Uterus (tissue), 4 donors: ENCODE results near the gene DBH. TPM values are rescaled to one million over a fixed set of nuclear protein-coding genes. Genes with fewer than 3 reads are reported as not detected.

ENCODE experiments used
- DNase-seq, 2 donors: peaks; one replicate each; pipeline ENCODE4 v3.0.0-alpha.2; 2019 to 2020
- H3K27ac ChIP-seq, 2 donors: fragments of 200-600 bp; sonication (generic); 1 replicate in 1 of 2; 2 replicates in 1 of 2; pipeline ENCODE4 v1.5.1; 2016 to 2018
- H3K27me3 ChIP-seq, 2 donors: fragments of 200-600 bp; sonication (generic); one replicate each; pipeline ENCODE4 v1.5.1; 2018 to 2019; ENCODE audit warnings: control low read depth in 1 of 2
- H3K36me3 ChIP-seq, 2 donors: fragments of 200-600 bp; sonication (generic); one replicate each; pipeline ENCODE4 v1.5.1; 2019; ENCODE audit warnings: control low read depth in 1 of 2
- H3K4me1 ChIP-seq, 2 donors: fragments of 200-600 bp; sonication (generic); one replicate each; pipeline ENCODE4 v1.5.1; 2018 to 2019; ENCODE audit warnings: control low read depth in 1 of 2
- H3K4me3 ChIP-seq, 2 donors: fragments of 200-600 bp; sonication (generic); 1 replicate in 1 of 2; 2 replicates in 1 of 2; pipeline ENCODE4 v1.5.1; 2018 to 2019; ENCODE audit warnings: mild to moderate bottlenecking in 1 of 2
- H3K9me3 ChIP-seq, 2 donors: fragments of 200-600 bp; sonication (generic); one replicate each; pipeline ENCODE4 v1.5.1; 2019; ENCODE audit warnings: control low read depth in 1 of 2
- POLR2A ChIP-seq, 2 donors: fragments of 450-650 bp; IDR thresholded peaks; one replicate each; pipeline ENCODE4 v1.6.1; 2016; ENCODE audit warnings: antibody characterized with exemption in 2 of 2, mild to moderate bottlenecking in 1 of 2, moderate library complexity in 1 of 2
- intact Hi-C: fragments of 100-400 bp; cut with DNase I; formaldehyde crosslinking; loops from one replicate; pipeline ENCODE4 v1.15.1; 2023; ENCODE audit warnings: low total_unique reads
- total RNA-seq, 4 donors: library from RNA; depleted of rRNA in 3 of 4; stranded (reverse); fragments of >200 nt in 3 of 4; gene quantifications; one replicate each; pipeline versions ENCODE4 v1.1.0 to v1.2.4, GENCODE V29; 2014 to 2023
- TF ChIP-seq, protein P1 (sequence below), 4 experiments: fragments of 200-600 bp in 2 of 4; fragments of 450-650 bp in 2 of 4; sonication (generic) in 2 of 4; IDR thresholded peaks; one replicate each; pipeline ENCODE4 v1.5.1; 2016 to 2019; ENCODE audit warnings: antibody characterized with exemption in 4 of 4, mild to moderate bottlenecking in 2 of 4, moderate library complexity in 1 of 4
- donor health status: DM: yes; HTN: yes; CAD: no.

DBH gene
- total RNA-seq, 4 donors from 2014 or later = 1.3 TPM; not detected in 3

GRCh38 chr9:133607381-133607780, 28.8 kb upstream of the DBH start:
- intact Hi-C loops = no loop called here
- Histone ChIP-seq H3K27me3 (peaks cover 0 to 6% of the 10 kb centered on the region in 2 donors), H3K27ac (no peak overlapping the region), H3K4me1 (peaks cover 0 to 4% of the 10 kb centered on the region in 2 donors), H3K4me3 (no peak overlapping the region), H3K9me3 (no peaks in the 10 kb centered on the region), H3K36me3 (no peaks in the 10 kb centered on the region)
- TF ChIP-seq POLR2A (IDR thresholded peaks at IDR 0.05) = no peak
- TF ChIP-seq, protein P1, sequence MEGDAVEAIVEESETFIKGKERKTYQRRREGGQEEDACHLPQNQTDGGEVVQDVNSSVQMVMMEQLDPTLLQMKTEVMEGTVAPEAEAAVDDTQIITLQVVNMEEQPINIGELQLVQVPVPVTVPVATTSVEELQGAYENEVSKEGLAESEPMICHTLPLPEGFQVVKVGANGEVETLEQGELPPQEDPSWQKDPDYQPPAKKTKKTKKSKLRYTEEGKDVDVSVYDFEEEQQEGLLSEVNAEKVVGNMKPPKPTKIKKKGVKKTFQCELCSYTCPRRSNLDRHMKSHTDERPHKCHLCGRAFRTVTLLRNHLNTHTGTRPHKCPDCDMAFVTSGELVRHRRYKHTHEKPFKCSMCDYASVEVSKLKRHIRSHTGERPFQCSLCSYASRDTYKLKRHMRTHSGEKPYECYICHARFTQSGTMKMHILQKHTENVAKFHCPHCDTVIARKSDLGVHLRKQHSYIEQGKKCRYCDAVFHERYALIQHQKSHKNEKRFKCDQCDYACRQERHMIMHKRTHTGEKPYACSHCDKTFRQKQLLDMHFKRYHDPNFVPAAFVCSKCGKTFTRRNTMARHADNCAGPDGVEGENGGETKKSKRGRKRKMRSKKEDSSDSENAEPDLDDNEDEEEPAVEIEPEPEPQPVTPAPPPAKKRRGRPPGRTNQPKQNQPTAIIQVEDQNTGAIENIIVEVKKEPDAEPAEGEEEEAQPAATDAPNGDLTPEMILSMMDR (IDR thresholded peaks at IDR 0.05) = no peak
- no peak for DNase-seq

DNA sequence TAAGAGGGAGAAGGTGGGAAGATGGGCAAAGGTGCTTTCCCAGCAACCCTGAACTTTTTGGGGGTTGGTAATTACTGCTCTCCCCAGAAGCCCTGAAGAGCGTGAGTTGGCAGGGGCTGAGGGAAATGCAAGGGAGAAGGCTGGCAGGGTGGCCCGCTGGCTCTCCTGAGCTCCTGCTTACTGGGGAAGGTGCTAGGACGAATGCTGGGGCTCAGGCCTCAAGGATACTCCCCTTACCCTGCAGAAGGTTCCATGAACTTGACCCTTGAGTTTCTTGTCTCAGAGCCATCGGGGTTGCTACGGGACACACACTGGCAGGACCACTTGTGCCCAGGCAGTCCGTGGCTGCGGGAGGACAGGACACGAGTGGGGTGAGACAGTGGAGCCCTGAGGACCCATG, 28.2 kb upstream of the DBH start:
- peaks cover 0 to 4% of the 10 kb centered on the region in 2 donors for H3K4me1 ChIP-seq
- intact Hi-C loops = no loop called here
- no peak overlapping the region for H3K4me3 ChIP-seq
- no peak overlapping the region for H3K27ac ChIP-seq
- peaks cover 0 to 6% of the 10 kb centered on the region in 2 donors for H3K27me3 ChIP-seq
- TF ChIP-seq POLR2A (IDR thresholded peaks at IDR 0.05) = no peak
- TF ChIP-seq, protein P1 (IDR thresholded peaks at IDR 0.05) = no peak
- H3K9me3 ChIP-seq = no peaks in the 10 kb centered on the region
- DNase-seq = no peak
- no peaks in the 10 kb centered on the region for H3K36me3 ChIP-seq

DNA sequence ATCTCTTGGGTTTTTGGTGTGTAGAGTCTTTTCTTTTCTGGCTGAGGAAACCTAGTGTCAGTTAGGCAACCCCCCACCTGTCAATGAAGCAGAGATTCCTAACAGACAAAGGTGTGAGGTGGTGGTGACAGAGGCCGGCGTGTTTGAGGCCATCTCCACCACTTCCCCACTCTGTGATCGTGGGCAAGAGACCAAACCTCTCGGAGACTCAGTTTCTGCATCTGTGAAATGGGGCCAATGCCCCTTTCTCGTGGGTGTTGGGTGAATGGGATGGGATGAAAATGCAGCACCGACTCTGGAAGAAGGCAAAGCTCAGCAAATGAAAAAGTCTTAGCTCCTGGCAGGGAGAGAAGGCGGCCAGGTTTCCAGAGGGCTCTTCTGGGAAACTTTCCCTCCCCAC, 27.8 kb upstream of the DBH start:
- intact Hi-C loops = no loop called here
- Histone ChIP-seq H3K27me3 (peaks cover 0 to 6% of the 10 kb centered on the region in 2 donors), H3K4me1 (peaks cover 0 to 4% of the 10 kb centered on the region in 2 donors), H3K27ac (no peak overlapping the region), H3K4me3 (no peak overlapping the region), H3K36me3 (no peaks in the 10 kb centered on the region), H3K9me3 (no peaks in the 10 kb centered on the region)
- no peak for DNase-seq
- TF ChIP-seq, protein P1 (IDR thresholded peaks at IDR 0.05) = no peak
- no peak for TF ChIP-seq POLR2A (IDR thresholded peaks at IDR 0.05)

- TF ChIP-seq, protein P1 (IDR thresholded peaks at IDR 0.05) = no peak
- TF ChIP-seq POLR2A (IDR thresholded peaks at IDR 0.05) = no peak
- H3K4me1 ChIP-seq = peaks cover 0 to 4% of the 10 kb centered on the region in 2 donors
- no peaks in the 10 kb centered on the region for H3K36me3 ChIP-seq
- no peaks in the 10 kb centered on the region for H3K9me3 ChIP-seq
- intact Hi-C loops = no loop called here
- DNase-seq = no peak
- H3K27me3 ChIP-seq = peaks cover 0 to 6% of the 10 kb centered on the region in 2 donors
- no peak overlapping the region for H3K27ac ChIP-seq
- H3K4me3 ChIP-seq = no peak overlapping the region
These were observed 27.3 kb upstream of the DBH start for GRCh38 chr9:133608889-133609288.

DNA sequence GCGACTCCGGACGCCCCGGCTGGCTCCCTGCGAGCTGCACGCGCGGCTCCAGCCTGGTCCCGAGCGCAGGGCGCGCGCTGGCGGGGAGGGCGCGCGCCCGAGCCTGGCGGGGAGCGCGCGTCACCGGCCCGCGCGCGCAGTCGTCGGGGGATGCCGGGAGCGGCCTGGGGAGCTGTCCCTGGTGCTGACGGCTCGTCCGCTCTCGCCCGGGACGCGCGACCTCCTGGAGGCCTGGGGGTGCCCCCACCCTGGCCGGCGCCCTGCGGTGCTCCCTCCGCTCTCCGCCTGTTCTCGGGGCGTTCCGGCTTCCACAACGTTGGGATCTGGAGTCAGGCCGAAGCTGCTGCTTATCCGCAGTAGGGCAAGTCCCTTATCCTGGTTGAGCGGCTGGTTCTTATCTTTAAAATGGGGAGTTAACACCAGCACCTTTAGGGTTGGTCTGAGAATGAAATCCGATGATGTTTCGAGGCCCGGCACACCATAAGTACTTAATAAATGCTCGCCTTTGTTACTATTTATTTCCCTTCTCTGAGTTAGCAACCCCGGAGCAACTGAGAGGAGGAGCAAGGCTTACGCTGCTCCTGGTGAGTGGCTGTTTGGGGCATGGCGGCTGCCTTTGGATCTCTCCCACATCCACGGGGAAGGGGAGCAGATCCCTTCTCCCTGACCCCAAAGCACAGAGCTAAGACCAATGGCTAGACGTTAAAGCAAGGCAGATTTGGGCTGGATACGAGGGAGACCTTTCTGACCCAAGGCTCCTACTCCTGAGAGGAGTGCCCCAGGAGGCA, 26.7 kb upstream of the DBH start, which contains the start of gene FAM163B:
Gene FAM163B, minus strand, starts transcription at position 79 of the 788 bp plus-strand sequence. CDS start 29,166 bp downstream, outside the sequence.
- TF ChIP-seq, protein P1 (IDR thresholded peaks at IDR 0.05) = no peak
- no peak for TF ChIP-seq POLR2A (IDR thresholded peaks at IDR 0.05)
- no peak within 1 kb of the TSS for H3K4me3 ChIP-seq
- no peak within 1 kb of the TSS for H3K27ac ChIP-seq
- H3K9me3 ChIP-seq = no peaks in the 10 kb centered on the region
- H3K4me1 ChIP-seq = peaks cover 0 to 4% of the 10 kb centered on the region in 2 donors
- intact Hi-C loops = no loop called here
- H3K27me3 ChIP-seq = peaks cover 0 to 6% of the 10 kb centered on the region in 2 donors
- H3K36me3 ChIP-seq = no peaks in the 10 kb centered on the region
- peak in 1 of 2 donors; percentile 30 for DNase-seq
